Central memory CD8-positive, alpha-beta T cell (primary cell): Measurements from ENCODE around the gene TMEM271.
"Not testable (repeated sequence)": the region's sequence is repeated elsewhere in the genome, so short reads cannot be mapped to it uniquely, and the experiment has no call there.

ENCODE experiments used
- ATAC-seq: fragments of 150-1000 bp; cut with Tn5 transposase; replicated peaks from 2 replicates; pipeline ENCODE4 v1.10.0; 2022; ENCODE audit warnings: mild to moderate bottlenecking, moderate FRiP score, moderate number of reproducible peaks; ENCODE audit not compliant: poor library complexity, severe bottlenecking; ENCODE audit errors: extremely low read depth
- DNase-seq, 2 donors: peaks; one replicate each; pipeline ENCODE4 v3.0.0; 2021; ENCODE audit warnings: low spot score in 2 of 2
- H3K27ac Mint-ChIP-seq: one replicate; pipeline ENCODE4 v1.8.0; 2022; ENCODE audit warnings: low read depth, mild to moderate bottlenecking, moderate library complexity, mixed read lengths
- H3K27me3 Mint-ChIP-seq: one replicate; pipeline ENCODE4 v1.8.0; 2022; ENCODE audit warnings: mixed read lengths
- H3K36me3 Mint-ChIP-seq: one replicate; pipeline ENCODE4 v1.8.0; 2022; ENCODE audit warnings: mild to moderate bottlenecking, moderate library complexity, mixed read lengths; ENCODE audit not compliant: insufficient read depth
- H3K4me1 Mint-ChIP-seq: one replicate; pipeline ENCODE4 v1.8.0; 2022; ENCODE audit warnings: mixed read lengths
- H3K4me3 Mint-ChIP-seq: one replicate; pipeline ENCODE4 v1.8.0; 2022; ENCODE audit warnings: mild to moderate bottlenecking, moderate library complexity, mixed read lengths
- H3K9me3 Mint-ChIP-seq: one replicate; pipeline ENCODE4 v1.8.0; 2022; ENCODE audit warnings: mixed read lengths

TMEM271 gene

GRCh38 chr4:572594-572993 lies 3.5 kb downstream of the TMEM271 start:
- DNase-seq: no peak
- Mint-ChIP-seq H3K36me3 (peaks cover 1% of the 10 kb centered on the region), H3K27me3 (peaks cover 69% of the 10 kb centered on the region), H3K9me3 (peaks cover 6% of the 10 kb centered on the region), H3K4me1 (peaks cover 5% of the 10 kb centered on the region), H3K4me3 (no peak overlapping the region), H3K27ac (no peak overlapping the region)
- ATAC-seq: no peak

- Mint-ChIP-seq H3K4me1 (peaks cover 2% of the 10 kb centered on the region), H3K27me3 (peaks cover 63% of the 10 kb centered on the region), H3K36me3 (peaks cover 1% of the 10 kb centered on the region), H3K27ac (no peak overlapping the region), H3K4me3 (no peak overlapping the region), H3K9me3 (peaks cover 6% of the 10 kb centered on the region)
- DNase-seq (no peak), ATAC-seq (no peak)
Observed at GRCh38 chr4:571838-572572, 4.1 kb downstream of the TMEM271 start.

GRCh38 chr4:570754-571153 lies 5.3 kb downstream of the TMEM271 start:
- no peak for DNase-seq
- no peaks in the 10 kb centered on the region for H3K4me1 Mint-ChIP-seq
- H3K4me3 Mint-ChIP-seq: no peak overlapping the region
- H3K9me3 Mint-ChIP-seq: peaks cover 6% of the 10 kb centered on the region
- no peak overlapping the region for H3K27ac Mint-ChIP-seq
- H3K36me3 Mint-ChIP-seq: peaks cover 1% of the 10 kb centered on the region
- ATAC-seq: no peak
- peaks cover 60% of the 10 kb centered on the region for H3K27me3 Mint-ChIP-seq

GRCh38 chr4:569958-570667 lies 6.0 kb downstream of the TMEM271 start:
- DNase-seq (no peak), ATAC-seq (no peak)
- peaks cover 6% of the 10 kb centered on the region for H3K9me3 Mint-ChIP-seq
- peaks cover 1% of the 10 kb centered on the region for H3K36me3 Mint-ChIP-seq
- no peak overlapping the region for H3K27ac Mint-ChIP-seq
- peaks cover 60% of the 10 kb centered on the region for H3K27me3 Mint-ChIP-seq
- no peak overlapping the region for H3K4me3 Mint-ChIP-seq
- H3K4me1 Mint-ChIP-seq: no peaks in the 10 kb centered on the region

- H3K36me3 Mint-ChIP-seq: no peaks in the 10 kb centered on the region
- H3K27ac Mint-ChIP-seq: no peak overlapping the region
- DNase-seq (no peak), ATAC-seq (no peak)
- peaks cover 51% of the 10 kb centered on the region for H3K27me3 Mint-ChIP-seq
- peaks cover 6% of the 10 kb centered on the region for H3K9me3 Mint-ChIP-seq
- no peak overlapping the region for H3K4me3 Mint-ChIP-seq
- no peaks in the 10 kb centered on the region for H3K4me1 Mint-ChIP-seq
Observed at GRCh38 chr4:568962-569361, 7.1 kb downstream of the TMEM271 start.

GRCh38 chr4:568351-568652 lies 7.8 kb downstream of the TMEM271 start:
- Mint-ChIP-seq H3K27ac (no peak overlapping the region), H3K36me3 (no peaks in the 10 kb centered on the region), H3K4me1 (no peaks in the 10 kb centered on the region), H3K27me3 (peaks cover 45% of the 10 kb centered on the region), H3K4me3 (no peak overlapping the region), H3K9me3 (peaks cover 6% of the 10 kb centered on the region)
- no peak for DNase-seq
- no peak for ATAC-seq

GRCh38 chr4:567457-568350 lies 8.4 kb downstream of the TMEM271 start:
- H3K27ac Mint-ChIP-seq: no peak overlapping the region
- H3K4me1 Mint-ChIP-seq: no peaks in the 10 kb centered on the region
- H3K36me3 Mint-ChIP-seq: no peaks in the 10 kb centered on the region
- DNase-seq: no peak
- peaks cover 39% of the 10 kb centered on the region for H3K27me3 Mint-ChIP-seq
- peaks cover 6% of the 10 kb centered on the region for H3K9me3 Mint-ChIP-seq
- no peak overlapping the region for H3K4me3 Mint-ChIP-seq
- no peak for ATAC-seq

GRCh38 chr4:566508-567295 lies 9.4 kb downstream of the TMEM271 start:
- Mint-ChIP-seq H3K27me3 (peaks cover 29% of the 10 kb centered on the region), H3K4me1 (no peaks in the 10 kb centered on the region), H3K4me3 (no peak overlapping the region), H3K9me3 (peaks cover under 1% of the 10 kb centered on the region), H3K27ac (no peak overlapping the region), H3K36me3 (no peaks in the 10 kb centered on the region)
- ATAC-seq: no peak
- no peak for DNase-seq

GRCh38 chr4:566035-566434 lies 10.1 kb downstream of the TMEM271 start:
- H3K36me3 Mint-ChIP-seq: no peaks in the 10 kb centered on the region
- peaks cover 22% of the 10 kb centered on the region for H3K27me3 Mint-ChIP-seq
- no peak overlapping the region for H3K27ac Mint-ChIP-seq
- no peaks in the 10 kb centered on the region for H3K4me1 Mint-ChIP-seq
- H3K9me3 Mint-ChIP-seq: no peaks in the 10 kb centered on the region
- no peak overlapping the region for H3K4me3 Mint-ChIP-seq
- DNase-seq (no peak), ATAC-seq (no peak)

GRCh38 chr4:565614-566013 lies 10.5 kb downstream of the TMEM271 start:
- H3K9me3 Mint-ChIP-seq: not testable (repeated sequence)

GRCh38 chr4:562458-562857 lies 13.6 kb downstream of the TMEM271 start:
- not testable (repeated sequence) for ATAC-seq, H3K27me3 Mint-ChIP-seq, H3K27ac Mint-ChIP-seq, H3K9me3 Mint-ChIP-seq, H3K4me1 Mint-ChIP-seq, DNase-seq, H3K36me3 Mint-ChIP-seq, H3K4me3 Mint-ChIP-seq

More at GRCh38 chr4:565614-566013, 10.5 kb downstream of the TMEM271 start:
- not testable (repeated sequence) for H3K4me3 Mint-ChIP-seq, DNase-seq, H3K4me1 Mint-ChIP-seq, H3K36me3 Mint-ChIP-seq, H3K27ac Mint-ChIP-seq, ATAC-seq
- peaks cover 19% of the 10 kb centered on the region for H3K27me3 Mint-ChIP-seq

- no peak overlapping the region for H3K27ac Mint-ChIP-seq
- H3K4me1 Mint-ChIP-seq: no peaks in the 10 kb centered on the region
- no peaks in the 10 kb centered on the region for H3K9me3 Mint-ChIP-seq
- H3K27me3 Mint-ChIP-seq: no peaks in the 10 kb centered on the region
- DNase-seq (no peak), ATAC-seq (no peak)
- no peak overlapping the region for H3K4me3 Mint-ChIP-seq
- no peaks in the 10 kb centered on the region for H3K36me3 Mint-ChIP-seq
Observed at GRCh38 chr4:561426-561825, 14.7 kb downstream of the TMEM271 start.
